HG02981 (cell line): Measurements from ENCODE around the gene PRMT7.

Experiments
- ATAC-seq: cut with Tn5 transposase; IDR thresholded peaks from one replicate; pipeline ENCODE4 v1.9.1; 2021; ENCODE audit warnings: mild to moderate bottlenecking, moderate library complexity; ENCODE audit not compliant: unreplicated experiment

Gene PRMT7

GRCh38 chr16:68361485-68361884, 50.7 kb downstream of the PRMT7 start:
- no peak for ATAC-seq

- no peak for ATAC-seq
Observed at GRCh38 chr16:68362262-68362913, 51.6 kb downstream of the PRMT7 start.

- no peak for ATAC-seq
Observed at GRCh38 chr16:68362947-68363657, 52.3 kb downstream of the PRMT7 start.

DNA sequence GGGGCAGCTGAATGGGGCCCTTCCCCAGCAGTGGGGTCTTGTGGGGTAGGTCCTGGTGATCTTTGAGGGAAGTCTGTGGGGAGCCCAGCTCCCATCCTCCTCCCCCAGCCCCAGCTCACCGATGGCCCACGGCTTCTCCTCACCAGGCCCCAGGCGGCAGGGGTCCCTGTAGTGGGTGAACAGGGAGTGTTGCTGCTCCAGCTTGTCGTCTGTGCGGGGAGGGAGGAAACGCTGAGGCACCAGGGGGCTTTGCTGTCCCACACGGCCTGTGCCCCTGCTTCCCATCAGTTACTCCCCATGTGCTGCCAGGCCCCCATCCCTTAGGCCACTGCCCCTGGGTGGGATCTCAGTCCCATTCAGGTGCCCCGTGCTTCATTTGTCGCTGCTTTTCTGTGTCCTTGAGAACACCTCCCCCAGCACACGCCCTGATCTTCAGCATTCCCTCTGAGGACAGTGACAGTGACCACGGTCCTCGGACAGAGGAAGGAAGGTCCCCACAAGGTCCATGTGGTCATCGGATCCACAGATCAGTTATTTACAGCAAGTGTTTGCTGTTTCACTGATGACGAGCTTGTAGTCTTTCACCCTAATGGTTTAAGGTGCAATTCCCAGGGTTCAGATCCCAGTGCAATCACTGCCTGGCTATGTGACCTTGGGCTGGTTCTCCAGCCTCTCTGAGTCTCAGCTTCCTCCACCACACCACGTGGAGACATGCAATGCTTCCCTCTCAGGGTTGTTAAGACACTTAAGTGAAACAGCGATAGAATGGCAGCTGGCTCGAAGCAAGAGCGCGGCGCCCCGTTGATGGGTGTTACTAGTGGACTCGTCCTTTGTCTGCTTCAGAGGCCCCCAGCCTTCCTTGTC, 53.1 kb downstream of the PRMT7 start:
- ATAC-seq: no peak

DNA sequence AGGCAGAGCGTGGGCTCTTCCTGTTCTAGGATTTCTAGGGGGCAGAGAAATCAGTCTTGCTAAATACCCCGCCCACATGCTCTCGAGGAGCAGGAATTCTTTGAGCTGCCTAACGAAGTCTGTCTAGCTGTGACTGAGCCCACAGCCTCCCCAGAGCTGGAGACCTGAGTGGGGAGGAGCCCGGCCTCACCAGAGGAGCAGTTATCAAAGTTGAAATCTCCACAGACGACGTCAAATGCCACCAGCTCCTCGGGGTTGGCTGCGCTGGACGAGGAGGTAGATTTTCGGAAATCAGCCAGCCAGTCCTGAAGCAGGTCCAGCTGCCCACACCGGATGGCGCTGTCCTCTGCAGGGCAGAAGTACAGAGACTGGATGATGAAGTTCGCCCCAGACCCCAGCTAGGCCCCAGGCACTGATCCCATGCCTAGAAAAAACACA, 53.8 kb downstream of the PRMT7 start:
- no peak for ATAC-seq

GRCh38 chr16:68365167-68365817, 54.5 kb downstream of the PRMT7 start:
- no peak for ATAC-seq

DNA sequence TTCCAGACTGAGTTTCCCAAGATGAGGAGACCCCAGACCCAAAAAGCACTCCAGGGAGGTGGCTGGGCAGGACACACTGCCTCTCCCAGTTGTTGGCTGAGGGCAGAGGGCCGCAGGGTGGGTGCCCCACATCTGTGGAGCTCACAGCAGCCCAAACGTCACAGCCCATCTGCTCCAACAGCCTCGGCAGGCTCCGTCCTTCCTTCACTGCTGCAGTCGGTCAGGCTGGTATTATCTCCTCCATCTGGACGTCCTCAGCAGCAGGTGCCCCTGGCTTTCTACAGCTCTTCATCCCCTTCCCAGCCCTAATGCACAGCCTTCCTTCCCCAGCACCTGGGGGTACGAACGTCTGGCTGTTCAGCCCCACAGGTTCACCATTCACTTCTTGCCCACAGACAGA, 55.2 kb downstream of the PRMT7 start:
- no peak for ATAC-seq

DNA sequence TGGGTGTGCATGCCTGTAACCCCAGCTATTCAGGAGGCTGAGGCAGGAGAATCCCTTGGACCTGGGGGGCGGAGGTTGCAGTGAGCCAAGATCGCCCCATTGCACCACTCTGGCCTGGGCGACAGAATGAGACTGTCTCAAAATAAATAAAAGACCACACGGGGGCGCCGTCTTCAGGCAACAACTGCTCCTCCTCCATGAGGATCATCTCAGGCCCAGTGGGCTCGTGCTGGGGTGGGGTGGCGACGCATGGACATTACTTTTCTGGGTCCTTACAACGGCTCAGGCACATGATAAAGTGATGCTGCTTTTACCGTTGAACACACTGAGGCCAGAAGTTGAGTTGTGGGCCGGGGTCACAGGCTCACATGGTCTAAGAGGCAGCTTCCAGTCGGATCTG, 56.2 kb downstream of the PRMT7 start:
- ATAC-seq: no peak

DNA sequence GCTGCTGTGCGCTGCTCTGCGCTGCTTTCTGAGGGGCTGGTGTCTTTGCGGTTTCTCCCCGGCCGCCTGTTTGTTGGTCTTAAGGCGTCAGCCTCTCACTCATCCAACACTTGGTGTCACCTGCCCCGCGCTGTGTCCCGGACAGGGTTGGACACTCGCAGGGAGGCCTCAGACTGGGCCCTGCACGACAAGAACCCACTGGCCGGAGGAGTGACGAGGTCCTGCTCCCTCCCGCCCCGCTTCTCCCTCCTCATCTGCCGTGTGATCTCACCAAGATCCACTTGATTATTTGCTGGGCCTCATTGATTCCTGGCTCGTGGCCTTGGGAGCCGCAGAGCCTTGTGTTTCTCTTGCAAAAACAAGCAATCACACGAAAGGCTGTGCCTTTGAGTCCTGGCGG, 56.6 kb downstream of the PRMT7 start:
- ATAC-seq: no peak

DNA sequence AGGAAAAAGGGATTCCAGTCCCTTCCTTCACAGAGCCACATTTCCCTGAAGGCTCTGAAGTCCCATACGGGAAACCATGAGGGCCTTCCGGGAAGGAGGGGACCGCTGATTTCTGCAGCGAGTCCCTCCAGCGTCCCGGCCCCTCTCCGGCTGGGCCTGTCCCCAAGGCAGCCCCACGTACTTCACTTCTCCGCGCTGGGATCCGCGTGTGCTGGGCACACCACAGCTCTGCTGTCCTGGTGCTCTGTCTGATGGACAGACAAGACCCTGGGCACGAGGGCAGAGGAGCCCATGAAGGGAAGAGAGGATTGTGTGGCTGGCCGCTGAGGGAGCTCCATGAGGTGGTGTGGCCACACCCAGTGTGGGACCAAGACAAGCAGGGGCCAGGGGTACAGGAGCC, 57.1 kb downstream of the PRMT7 start:
- no peak for ATAC-seq

DNA sequence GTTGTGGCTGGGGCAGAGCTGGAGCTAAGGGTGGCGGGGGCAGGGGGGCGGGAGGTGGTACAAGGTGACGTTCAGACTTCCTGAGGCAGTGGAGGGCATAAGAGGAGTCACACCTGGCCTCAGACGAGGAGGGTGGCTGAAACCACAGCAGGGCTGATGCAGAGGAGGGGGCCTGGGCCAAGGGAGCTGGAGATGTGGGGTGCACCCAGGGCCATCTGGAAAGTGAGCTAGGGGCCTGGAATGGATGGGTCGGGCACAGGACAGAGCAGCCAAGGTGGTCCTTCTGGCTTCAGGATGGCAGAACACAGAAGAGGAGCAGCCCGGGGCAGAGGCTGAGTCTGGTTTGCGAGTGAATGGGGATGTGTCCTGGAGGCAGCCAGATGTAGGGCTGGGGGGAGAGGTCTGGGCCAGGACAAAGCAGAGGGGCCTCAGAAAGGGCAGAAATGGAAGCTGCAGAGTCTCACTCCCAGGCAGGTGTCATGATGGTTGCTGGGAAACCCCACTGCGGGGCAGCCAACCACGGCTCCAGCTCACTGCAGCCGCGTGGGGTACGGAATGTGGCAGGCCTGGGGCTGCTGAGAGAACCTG, 57.6 kb downstream of the PRMT7 start:
- ATAC-seq: peak; percentile 32

DNA sequence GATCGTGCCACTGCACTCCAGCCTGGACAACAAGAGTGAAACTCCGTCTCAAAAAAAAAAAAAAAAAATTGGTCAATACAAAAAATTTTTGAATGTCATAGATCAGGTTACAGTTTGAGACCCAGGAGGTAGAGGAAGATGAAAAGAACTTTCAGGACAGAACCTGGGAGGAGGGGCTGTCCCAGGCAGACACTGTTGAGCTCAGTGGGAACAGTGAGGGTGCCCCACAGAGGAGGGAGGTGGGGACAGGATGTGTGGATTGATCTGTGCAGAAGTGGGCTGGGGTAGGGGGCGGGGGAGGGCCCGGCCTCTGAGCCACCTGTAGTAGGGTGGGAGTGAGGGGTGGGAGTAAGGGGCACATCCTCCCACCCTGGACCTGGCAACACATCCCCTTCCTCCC, 58.3 kb downstream of the PRMT7 start:
- no peak for ATAC-seq

DNA sequence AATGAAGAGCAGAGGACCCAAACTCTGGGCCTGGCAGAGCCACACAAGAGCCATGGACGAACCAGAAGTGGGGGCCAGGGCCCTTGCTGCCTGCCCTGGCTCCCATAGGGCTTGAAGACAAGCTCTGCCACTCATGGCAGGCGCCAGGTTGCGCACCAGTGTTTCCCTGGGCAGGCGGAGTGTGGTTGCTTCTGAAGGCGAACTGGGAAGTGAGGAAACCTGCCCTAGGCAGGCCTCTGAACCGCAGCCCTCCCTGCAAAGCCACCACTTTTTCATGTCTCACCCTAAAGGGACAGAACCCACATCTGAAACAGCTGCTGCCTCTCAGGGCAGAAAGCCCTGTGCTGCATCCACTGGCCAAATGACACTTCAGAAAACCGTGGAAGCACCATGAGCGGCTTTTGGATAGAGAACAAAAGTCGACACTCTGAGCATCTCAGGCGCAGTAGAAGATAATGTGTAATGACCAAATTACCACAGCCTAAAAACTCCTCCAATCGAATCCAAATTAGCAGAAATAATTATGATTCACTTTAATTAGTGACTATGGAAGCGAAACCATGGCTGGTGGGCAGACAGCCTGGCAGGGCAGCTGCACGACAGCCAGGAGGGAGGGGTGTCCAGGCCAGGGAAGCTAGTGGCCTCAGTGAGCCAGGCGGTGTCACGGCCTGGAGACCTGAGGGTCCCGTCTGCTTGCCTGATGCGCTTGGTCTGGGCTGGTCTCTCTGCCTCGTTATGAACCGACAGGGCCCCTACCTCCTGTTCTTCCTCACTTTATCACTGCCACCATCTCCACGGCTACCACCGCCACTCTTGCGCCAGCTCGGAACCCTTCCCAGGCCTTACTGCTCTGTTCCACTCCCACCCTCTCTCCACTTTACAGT, 59.1 kb downstream of the PRMT7 start:
- peak; percentile 53 for ATAC-seq

GRCh38 chr16:68370581-68371275, 59.9 kb downstream of the PRMT7 start:
- no peak for ATAC-seq

DNA sequence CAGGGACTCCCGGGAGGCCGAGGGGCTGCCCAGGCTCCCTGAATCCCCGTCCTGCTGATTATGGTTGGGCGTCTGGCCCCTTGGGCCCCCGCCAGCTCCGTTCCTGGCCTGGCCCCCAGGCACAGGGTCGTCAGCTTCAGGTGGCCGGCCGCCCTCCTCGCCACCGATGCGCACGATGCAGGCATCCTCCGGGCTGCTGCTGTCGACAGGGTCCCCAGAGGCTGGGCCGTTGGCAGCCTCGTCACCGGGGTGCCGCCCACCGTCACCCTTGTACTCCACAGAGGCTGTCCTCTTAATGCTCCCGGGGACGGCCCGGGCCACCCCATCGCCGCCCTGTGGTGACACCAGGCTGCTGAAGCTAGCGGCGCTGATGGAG, 60.4 kb downstream of the PRMT7 start:
- no peak for ATAC-seq

DNA sequence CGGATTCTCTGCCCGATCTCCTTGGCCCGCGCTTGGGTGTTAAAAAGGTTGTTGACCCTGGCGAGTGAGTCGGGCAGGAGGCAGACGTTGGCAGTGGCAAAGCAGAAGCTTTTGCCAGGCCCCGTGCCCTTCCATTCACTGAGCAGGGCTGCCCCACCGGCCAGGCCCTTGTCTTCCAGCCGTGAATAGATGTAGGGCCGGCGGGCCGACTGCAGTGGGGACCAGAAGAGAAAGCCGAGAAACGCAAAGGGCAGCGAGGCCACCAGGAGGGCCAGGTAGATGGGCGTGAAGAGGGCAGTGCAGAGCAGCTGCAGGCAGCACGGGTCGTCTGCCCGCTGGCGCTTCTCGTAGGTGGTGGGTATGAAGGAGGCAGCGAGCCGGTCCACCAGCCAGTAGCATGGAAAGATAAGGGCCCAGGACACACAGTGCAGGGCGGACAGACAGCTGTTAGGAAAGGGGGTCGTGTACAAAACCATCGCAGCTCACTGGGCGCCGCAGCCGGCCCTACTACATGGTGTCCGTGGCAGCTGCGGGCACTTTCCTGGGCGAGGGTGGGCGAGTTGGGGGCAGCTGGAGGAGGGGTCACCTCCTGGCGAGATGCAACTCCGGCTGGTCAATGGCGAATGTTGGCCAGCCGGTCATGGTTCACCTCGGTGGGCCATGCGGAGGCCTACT, 61.0 kb downstream of the PRMT7 start:
- ATAC-seq: no peak

DNA sequence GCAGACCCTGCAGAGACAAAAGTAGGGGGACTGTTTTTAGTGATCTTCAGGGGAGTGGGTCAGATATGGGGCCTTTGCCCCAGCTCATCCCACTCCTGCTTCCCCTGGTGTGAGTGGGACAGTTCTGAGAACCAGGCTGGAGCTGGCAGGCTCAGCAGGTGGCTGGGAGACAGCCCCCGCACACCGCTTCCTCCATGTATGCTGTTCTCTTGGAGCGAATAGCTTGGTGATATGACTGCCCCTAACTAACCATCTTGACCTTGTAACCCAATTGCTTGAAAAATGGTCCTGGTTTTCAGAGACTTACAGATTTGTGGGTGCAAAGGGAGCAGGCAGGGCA, 61.5 kb downstream of the PRMT7 start:
- no peak for ATAC-seq

DNA sequence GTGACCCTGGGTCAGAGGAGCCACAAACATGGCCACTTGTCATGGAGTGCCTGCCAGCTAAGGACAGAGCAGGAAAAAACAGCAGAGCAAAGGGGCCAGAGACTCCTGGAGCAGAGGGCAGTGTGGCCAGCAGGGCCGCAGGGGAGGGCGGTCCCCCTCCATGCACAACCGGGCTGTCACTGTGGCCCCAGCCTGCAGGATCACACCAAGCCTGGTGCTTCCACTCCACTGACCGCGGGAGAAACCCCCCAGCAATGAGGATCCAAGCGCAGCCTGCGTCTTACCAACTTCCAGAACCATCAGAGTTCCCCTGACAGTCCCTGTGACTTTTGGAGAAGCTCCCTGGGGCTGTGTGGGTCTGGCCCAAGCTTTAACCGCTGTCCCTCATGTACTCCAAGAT, 62.0 kb downstream of the PRMT7 start:
- no peak for ATAC-seq
